ENCODE data around the gene LRP1B. TPM values are rescaled to one million over a fixed set of nuclear protein-coding genes. Genes with fewer than 3 reads are reported as not detected.

The LRP1B gene
- total and polyA plus RNA-seq, 2 of the 8 experiments (the other 6 are each of a cell fraction or from before 2014, with no cell fraction given) = 0.03 TPM; not detected in 1

DNA sequence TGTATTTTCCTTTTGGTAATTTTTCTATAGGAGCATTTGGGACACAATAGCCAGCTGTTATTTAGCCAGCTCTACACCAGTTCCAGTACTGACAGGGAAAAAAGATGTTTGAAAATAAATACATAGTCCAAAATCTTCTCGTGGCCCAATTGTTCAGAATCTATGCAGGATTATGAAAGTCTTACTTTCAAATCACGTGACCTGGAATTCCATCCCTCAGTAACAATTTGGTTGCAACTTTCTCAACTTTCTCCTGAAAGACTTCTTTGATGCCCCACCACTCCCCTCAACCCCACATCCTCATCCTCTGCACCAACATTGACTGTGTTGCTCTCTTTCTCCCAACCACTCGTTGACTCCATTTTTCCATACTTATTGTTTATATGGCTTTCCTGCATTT, 539.0 kb downstream of the LRP1B start:
- WGBS, 2 experiments (ENCODE audit: extremely low coverage in 1 of 2, insufficient coverage in 1 of 2, insufficient read length in 1 of 2, insufficient replicate concordance in 2 of 2, low coverage in 1 of 2, low lambda C conversion rate in 2 of 2, missing lambda C conversion rate in 1 of 2) = 90% methylated on average over 3 of the region's 3 CpGs; no CpG with 5 or more reads in 1 of the 2 experiments
- Histone ChIP-seq H3K4ac (replicated peaks; ENCODE audit: insufficient read length, low read depth, low read length) (no peak overlapping the region), H3K56ac (replicated peaks; ENCODE audit: insufficient read length, low read depth, low read length) (no peak overlapping the region), H2BK20ac (ENCODE audit: low read length) (no peak overlapping the region), H4K91ac (replicated peaks; ENCODE audit: insufficient read length, low read length) (no peak overlapping the region), H3K14ac (ENCODE audit: insufficient read length) (no peak overlapping the region), H3K9ac (replicated peaks in 1 of 4; ENCODE audit: extremely low read depth in 1 of 4, low read depth in 3 of 4, low read length in 3 of 4) (no peak overlapping the region), H3K23me2 (ENCODE audit: low read depth, low read length) (no peaks in the 10 kb centered on the region), H4K8ac (ENCODE audit: extremely low read depth, insufficient read depth, low read length) (no peak overlapping the region), H3K9me3 (ENCODE audit: insufficient read depth in 2 of 2, low read depth in 1 of 2, low read length in 1 of 2) (no peaks in the 10 kb centered on the region), H2BK5ac (ENCODE audit: low read depth, low read length) (no peak overlapping the region), H4K5ac (ENCODE audit: insufficient read length, low read depth, low read length) (no peak overlapping the region), H3K27ac (ENCODE audit: low read depth, low read length) (no peak overlapping the region), H2BK120ac (replicated peaks; ENCODE audit: low read depth, low read length) (no peak overlapping the region), H3K18ac (ENCODE audit: extremely low read depth, low read length) (no peak overlapping the region), H2BK12ac (ENCODE audit: low read depth, low read length) (no peak overlapping the region), H3K79me1 (ENCODE audit: low read depth, low read length) (no peaks in the 10 kb centered on the region), H2AFZ (ENCODE audit: low read length) (no peak overlapping the region), H3K36me3 (ENCODE audit: control insufficient read depth in 2 of 4, insufficient read depth in 4 of 4, low read length in 3 of 4) (no peaks in the 10 kb centered on the region), H3K4me2 (ENCODE audit: insufficient read depth in 1 of 2, low read depth in 2 of 2, low read length in 2 of 2) (no peak overlapping the region), H4K20me1 (replicated peaks in 1 of 2; ENCODE audit: control insufficient read depth in 1 of 2, insufficient read depth in 2 of 2, low read length in 2 of 2) (no peaks in the 10 kb centered on the region), H2BK15ac (ENCODE audit: low read length) (no peak overlapping the region), H2AK5ac (ENCODE audit: low read depth, low read length) (no peak overlapping the region), H3K27me3 (replicated peaks in 1 of 4; ENCODE audit: control insufficient read depth in 3 of 4, extremely low read depth in 1 of 4, insufficient read depth in 3 of 4, low read length in 3 of 4) (no peaks in the 10 kb centered on the region), H3K4me3 (ENCODE audit: extremely low read depth in 1 of 4, insufficient read depth in 2 of 4, low read depth in 3 of 4, low read length in 4 of 4) (no peak overlapping the region), H3K4me1 (replicated peaks in 1 of 4; ENCODE audit: control insufficient read depth in 3 of 4, insufficient read depth in 4 of 4, low read length in 3 of 4) (no peaks in the 10 kb centered on the region), H3K23ac (ENCODE audit: insufficient read length) (no peak overlapping the region), H3K79me2 (ENCODE audit: control insufficient read depth in 1 of 2, insufficient read depth in 2 of 2, low read length in 2 of 2) (no peaks in the 10 kb centered on the region)
- FAIRE-seq (no peak), DNase-seq (ENCODE audit: low read depth in 1 of 2, low spot score in 2 of 2) (no peak)
- POLR2A ChIA-PET (ENCODE audit: partially characterized antibody) = no interaction called here
- CTCF ChIA-PET (ENCODE audit: partially characterized antibody) = no interaction called here
- TF ChIP-seq KDM1A (IDR thresholded peaks at IDR 0.05; ENCODE audit: borderline replicate concordance, low read length) = no peak
- TF ChIP-seq CHD1 (IDR thresholded peaks at IDR 0.05; ENCODE audit: low read depth, low read length) = no peak
- TF ChIP-seq BCL11A (IDR thresholded peaks at IDR 0.05; ENCODE audit: low read depth in 2 of 2, low read length in 2 of 2) = no peak
- TF ChIP-seq RXRA (IDR thresholded peaks at IDR 0.05; ENCODE audit: insufficient read depth, low read depth, low read length) = no peak
- TF ChIP-seq HDAC2 (IDR thresholded peaks at IDR 0.05; ENCODE audit: borderline replicate concordance in 1 of 2, low read depth in 2 of 2, low read length in 2 of 2) = no peak

Measured in H1 (cell line).